GM23338 (cell line): ENCODE results near the gene WDR37. TPM values are rescaled to one million over a fixed set of nuclear protein-coding genes. Genes with fewer than 3 reads are reported as not detected.

Experiments
- ATAC-seq: fragments of 200-7000 bp; cut with Tn5 transposase; 3 replicates; pipeline ENCODE4 v1.9.1; 2020
- DNase-seq: peaks from one replicate; pipeline ENCODE4 v3.0.0-alpha.2; 2015; ENCODE audit warnings: low spot score
- H2AFZ ChIP-seq: fragments of 200-600 bp; sonication (generic); 2 replicates; pipeline ENCODE4 v1.8.0; 2016; ENCODE audit warnings: antibody characterized with exemption, mild to moderate bottlenecking, moderate library complexity
- H3F3A ChIP-seq: fragments of 200-600 bp; sonication (generic); replicated peaks from 2 replicates; pipeline ENCODE4 v1.8.0; 2017; ENCODE audit warnings: antibody characterized with exemption, mixed run types, low read depth
- H3K27ac ChIP-seq: fragments of 200-600 bp; sonication (generic); 2 replicates; pipeline ENCODE4 v1.6.1; 2016; ENCODE audit warnings: low read depth
- H3K27me3 ChIP-seq: fragments of 200-600 bp; sonication (generic); 2 replicates; pipeline ENCODE4 v1.8.0; 2016; ENCODE audit warnings: mild to moderate bottlenecking, mixed run types, moderate library complexity; ENCODE audit not compliant: insufficient read depth
- H3K36me3 ChIP-seq: fragments of 200-600 bp; sonication (generic); 2 replicates; pipeline ENCODE4 v1.8.0; 2016; ENCODE audit warnings: mild to moderate bottlenecking; ENCODE audit not compliant: insufficient read depth
- H3K4me1 ChIP-seq: fragments of 200-600 bp; sonication (generic); 2 replicates; pipeline ENCODE4 v1.8.0; 2016; ENCODE audit warnings: mild to moderate bottlenecking, moderate library complexity; ENCODE audit not compliant: insufficient read depth
- H3K4me2 ChIP-seq: fragments of 200-600 bp; sonication (generic); 2 replicates; pipeline ENCODE4 v1.7.1; 2017; ENCODE audit warnings: mixed run types
- H3K4me3 ChIP-seq: fragments of 200-600 bp; sonication (generic); 2 replicates; pipeline ENCODE4 v1.6.1; 2016; ENCODE audit warnings: mixed run types
- H3K79me2 ChIP-seq: fragments of 200-600 bp; sonication (generic); replicated peaks from 2 replicates; pipeline ENCODE4 v1.8.0; 2017; ENCODE audit warnings: mild to moderate bottlenecking; ENCODE audit not compliant: insufficient read depth
- H3K9me2 ChIP-seq: fragments of 200-600 bp; sonication (generic); 2 replicates; pipeline ENCODE4 v1.8.0; 2017; ENCODE audit not compliant: insufficient read depth
- H4K20me1 ChIP-seq: fragments of 200-600 bp; sonication (generic); replicated peaks from 2 replicates; pipeline ENCODE4 v1.8.0; 2017; ENCODE audit warnings: mild to moderate bottlenecking; ENCODE audit not compliant: insufficient read depth
- H3K27ac Mint-ChIP-seq: 2 replicates; pipeline ENCODE4 v1.8.0; 2020; ENCODE audit warnings: inconsistent platforms, mild to moderate bottlenecking, moderate library complexity, mixed read lengths
- H3K27me3 Mint-ChIP-seq: 3 replicates; pipeline ENCODE4 v1.8.0; 2022; ENCODE audit warnings: low read depth, mild to moderate bottlenecking, moderate library complexity, mixed read lengths, inconsistent platforms; ENCODE audit not compliant: insufficient read depth, poor library complexity
- H3K36me3 Mint-ChIP-seq: 3 replicates; pipeline ENCODE4 v1.8.0; 2021; ENCODE audit warnings: low read depth, mild to moderate bottlenecking, inconsistent platforms, moderate library complexity, mixed read lengths
- H3K4me1 Mint-ChIP-seq: 3 replicates; pipeline ENCODE4 v1.8.0; 2020; ENCODE audit warnings: mild to moderate bottlenecking, inconsistent platforms, mixed read lengths
- H3K4me3 Mint-ChIP-seq: 3 replicates; pipeline ENCODE4 v1.8.0; 2021; ENCODE audit warnings: moderate library complexity, mild to moderate bottlenecking, inconsistent platforms, mixed read lengths
- H3K9me3 Mint-ChIP-seq: 3 replicates; pipeline ENCODE4 v1.8.0; 2020; ENCODE audit warnings: moderate library complexity, mild to moderate bottlenecking, inconsistent platforms, mixed read lengths
- CREB1 ChIP-seq: fragments of 250-450 bp; sonication (Bioruptor Pico); IDR thresholded peaks from 2 replicates; pipeline ENCODE4 v1.5.0; 2020; ENCODE audit warnings: low read depth, mild to moderate bottlenecking, moderate library complexity
- ETS1 ChIP-seq: IDR thresholded peaks from 2 replicates; pipeline ENCODE4 v1.6.1; 2016; ENCODE audit warnings: antibody characterized with exemption
- EZH2phosphoT487 ChIP-seq: fragments of 200-600 bp; sonication (generic); IDR thresholded peaks from one replicate; pipeline ENCODE4 v1.8.1; 2018; ENCODE audit warnings: antibody characterized with exemption; ENCODE audit not compliant: unreplicated experiment
- JUNB ChIP-seq: IDR thresholded peaks from one replicate; pipeline ENCODE4 v1.6.1; 2016; ENCODE audit warnings: antibody characterized with exemption; ENCODE audit not compliant: unreplicated experiment
- NANOG ChIP-seq: IDR thresholded peaks from 2 replicates; pipeline ENCODE4 v1.6.1; 2016; ENCODE audit warnings: antibody characterized with exemption, borderline replicate concordance
- POLR2AphosphoS5 ChIP-seq: IDR thresholded peaks from 2 replicates; pipeline ENCODE4 v1.6.1; 2016; ENCODE audit warnings: antibody characterized with exemption, low read depth
- REST ChIP-seq: IDR thresholded peaks from one replicate; pipeline ENCODE4 v1.6.1; 2018; ENCODE audit warnings: antibody characterized with exemption; ENCODE audit not compliant: unreplicated experiment
- STAT1 ChIP-seq: IDR thresholded peaks from one replicate; pipeline ENCODE4 v1.6.1; 2016; ENCODE audit warnings: antibody characterized with exemption; ENCODE audit not compliant: unreplicated experiment
- ZNF114 ChIP-seq: fragments of 250-450 bp; sonication (Bioruptor Pico); IDR thresholded peaks from 2 replicates; pipeline ENCODE4 v1.5.0; 2020; ENCODE audit warnings: mild to moderate bottlenecking, moderate library complexity
- ZNF331 ChIP-seq: fragments of 250-450 bp; sonication (Bioruptor Pico); IDR thresholded peaks from 2 replicates; pipeline ENCODE4 v1.5.0; 2020; ENCODE audit warnings: low read depth, mild to moderate bottlenecking, moderate library complexity
- ZNF462 ChIP-seq: fragments of 250-450 bp; sonication (Bioruptor Pico); IDR thresholded peaks from 2 replicates; pipeline ENCODE4 v1.5.0; 2020; ENCODE audit warnings: mild to moderate bottlenecking, moderate library complexity
- polyA plus RNA-seq: library from polyadenylated mRNA; unstranded; fragments of >200 nt; fragmentation: Nextera tagmentation; extraction: Ambion mirVana; gene quantifications from 2 replicates; pipeline ENCODE4 v1.2.1, GENCODE V29; 2016
- total RNA-seq: library from RNA; depleted of rRNA; stranded (reverse); fragments of >200 nt; shearing (Covaris generic); gene quantifications from 2 replicates; pipeline ENCODE4 v1.2.3, GENCODE V29; 2014

The WDR37 gene
- total and polyA plus RNA-seq, 2 experiments from 2014 or later = 6.0 to 10.2 TPM

- H3K4me1 Mint-ChIP-seq = no peaks in the 10 kb centered on the region; the same call in 1 of the 3 replicates
- no peaks in the 10 kb centered on the region for H3K36me3 Mint-ChIP-seq
- Histone ChIP-seq H3K4me1 (no peaks in the 10 kb centered on the region), H3K27me3 (no peaks in the 10 kb centered on the region), H3K4me2 (no peak overlapping the region), H3F3A (no peaks in the 10 kb centered on the region), H3K4me3 (no peak overlapping the region), H3K36me3 (no peaks in the 10 kb centered on the region), H3K9me2 (no peaks in the 10 kb centered on the region), H4K20me1 (no peaks in the 10 kb centered on the region), H3K27ac (no peak overlapping the region), H3K79me2 (no peaks in the 10 kb centered on the region), H2AFZ (no peak overlapping the region)
- no peak overlapping the region for H3K27ac Mint-ChIP-seq
- no peak for ATAC-seq
- TF ChIP-seq STAT1 (no peak), ETS1 (no peak), JUNB (no peak), ZNF114 (no peak), ZNF462 (CRISPR knock-in tag) (no peak), NANOG (no peak), EZH2phosphoT487 (no peak), ZNF331 (CRISPR knock-in tag) (no peak), REST (no peak), POLR2AphosphoS5 (no peak), CREB1 (CRISPR knock-in tag) (no peak)
- DNase-seq = no peak
- H3K4me3 Mint-ChIP-seq = no peak overlapping the region
- H3K9me3 Mint-ChIP-seq = no peaks in the 10 kb centered on the region
- H3K27me3 Mint-ChIP-seq = peaks cover 16% of the 10 kb centered on the region
Observed at GRCh38 chr10:1171586-1171985, 115.4 kb downstream of the WDR37 start.
